ENCODE data around the gene HCN1. TPM values are rescaled to one million over a fixed set of nuclear protein-coding genes. Genes with fewer than 3 reads are reported as not detected.

HCN1 gene
- total and polyA plus RNA-seq, 2 of the 4 experiments (the other 2 are of a cell fraction) = not detected

- no peaks in the 10 kb centered on the region for H3K27me3 ChIP-seq (ENCODE audit: control insufficient read depth, insufficient read depth, low read length)
- no peak overlapping the region for H2AFZ ChIP-seq (replicated peaks; ENCODE audit: low read length, poor library complexity)
- no TSS peak for BruUV-seq (replicated peaks)
- TF ChIP-seq CHD1 (IDR thresholded peaks at IDR 0.05; ENCODE audit: low read depth, low read length) = no peak
- TF ChIP-seq ELK1 (IDR thresholded peaks at IDR 0.05; ENCODE audit: borderline replicate concordance, low read depth, low read length) = no peak
- no peak for TF ChIP-seq MXI1 (IDR thresholded peaks at IDR 0.05; ENCODE audit: borderline replicate concordance, low read depth, low read length)
- TF ChIP-seq RFX5 (IDR thresholded peaks at IDR 0.05; ENCODE audit: low read depth, low read length) = no peak
- TF ChIP-seq NFE2L2 (IDR thresholded peaks at IDR 0.05; ENCODE audit: low read depth, low read length) = no peak
- no peak for TF ChIP-seq RCOR1 (IDR thresholded peaks at IDR 0.05; ENCODE audit: insufficient replicate concordance, low read length)
- no peak for TF ChIP-seq CEBPB (IDR thresholded peaks at IDR 0.05; ENCODE audit: low read depth, low read length)
- TF ChIP-seq POLR2A (IDR thresholded peaks at IDR 0.05; ENCODE audit: low read depth, low read length) = no peak
- TF ChIP-seq SMC3 (IDR thresholded peaks at IDR 0.05; ENCODE audit: low read depth, low read length) = no peak
- TF ChIP-seq CTCF (conservative IDR thresholded peaks at IDR 0.05; ENCODE audit: low read depth, low read length) = no peak
- no peak for TF ChIP-seq MAZ (IDR thresholded peaks at IDR 0.05; ENCODE audit: borderline replicate concordance, low read depth, low read length)
- TF ChIP-seq RAD21 (IDR thresholded peaks at IDR 0.05; ENCODE audit: low read length) = no peak
- TF ChIP-seq FOS (IDR thresholded peaks at IDR 0.05; ENCODE audit: low read depth, low read length) = no peak
- no peak for TF ChIP-seq USF2 (IDR thresholded peaks at IDR 0.05; ENCODE audit: low read depth, low read length)
- TF ChIP-seq BHLHE40 (IDR thresholded peaks at IDR 0.05; ENCODE audit: low read depth, low read length) = no peak
- TF ChIP-seq MAFK (IDR thresholded peaks at IDR 0.05; ENCODE audit: low read depth, low read length) = no peak
- no peak overlapping the region for H3K4me3 ChIP-seq (ENCODE audit: insufficient read depth, low read depth, low read length)
- CTCF ChIA-PET = no interaction called here
- DNase-seq = no peak
- H3K18ac ChIP-seq (ENCODE audit: low read depth, low read length) = no peak overlapping the region
- H4K20me1 ChIP-seq (ENCODE audit: insufficient read depth, low read length) = no peaks in the 10 kb centered on the region
- H3K27ac ChIP-seq (ENCODE audit: insufficient read depth, low read length) = no peak overlapping the region
- H3K56ac ChIP-seq (ENCODE audit: extremely low read depth, insufficient read depth, low read length) = no peak overlapping the region
- H3K4me1 ChIP-seq (ENCODE audit: control insufficient read depth, insufficient read depth, low read length) = no peaks in the 10 kb centered on the region
- H2AK9ac ChIP-seq (replicated peaks; ENCODE audit: low read depth, low read length, poor library complexity) = no peak overlapping the region
- no peak overlapping the region for H2BK20ac ChIP-seq (ENCODE audit: low read depth, low read length)
- no peak overlapping the region for H3K14ac ChIP-seq (replicated peaks; ENCODE audit: low read depth, low read length)
- H3K79me1 ChIP-seq (ENCODE audit: low read depth in 1 of 2, low read length in 2 of 2) = no peaks in the 10 kb centered on the region
- intact Hi-C loops (cut with micrococcal nuclease) (no loop called here), dilution Hi-C loops (cut with HindIII; ENCODE audit: low sequenced_read_pairs, unreplicated experiment) (no loop called here), in situ Hi-C loops (cut with MboI; ENCODE audit: low sequenced_read_pairs) (no loop called here)
- no peak overlapping the region for H3K4me2 ChIP-seq (ENCODE audit: low read depth, low read length)
- no peak overlapping the region for H3K23ac ChIP-seq (ENCODE audit: low read depth, low read length)
- H4K91ac ChIP-seq (ENCODE audit: insufficient read depth, low read depth, low read length) = no peak overlapping the region
- WGBS, 2 experiments (ENCODE audit: extremely low coverage in 2 of 2, insufficient read length in 1 of 2) = no CpG with 5 or more reads among the region's 1 CpG
- no peak overlapping the region for H2BK120ac ChIP-seq (ENCODE audit: low read depth, low read length)
- no peak overlapping the region for H4K8ac ChIP-seq (ENCODE audit: low read depth in 2 of 2, low read length in 2 of 2)
- no peak overlapping the region for H4K5ac ChIP-seq (ENCODE audit: low read depth, low read length)
- no peaks in the 10 kb centered on the region for H3K36me3 ChIP-seq (ENCODE audit: control insufficient read depth, insufficient read depth, low read length)
- H2AK5ac ChIP-seq (ENCODE audit: low read depth, low read length) = no peak overlapping the region
- H2BK15ac ChIP-seq (ENCODE audit: low read depth, low read length) = no peak overlapping the region
- no peak overlapping the region for H2BK5ac ChIP-seq (ENCODE audit: low read depth, low read length, poor library complexity, severe bottlenecking)
- POLR2A ChIA-PET (ENCODE audit: unreplicated experiment) = no interaction called here
- H3K9me3 ChIP-seq (ENCODE audit: control insufficient read depth, insufficient read depth, low read length) = peaks cover 3% of the 10 kb centered on the region
- ATAC-seq (ENCODE audit: low read depth) = no peak
- no peak overlapping the region for H3K9ac ChIP-seq (ENCODE audit: low read depth, low read length)
- H3K4ac ChIP-seq (ENCODE audit: low read depth, low read length) = no peak overlapping the region
- no peaks in the 10 kb centered on the region for H3K9me1 ChIP-seq (ENCODE audit: insufficient read depth, low read length)
Measured at GRCh38 chr5:45271626-45272025, 424.6 kb downstream of the HCN1 start.

All from IMR-90 (cell line).